ENCODE measurements around the gene TBRG1.

DNA sequence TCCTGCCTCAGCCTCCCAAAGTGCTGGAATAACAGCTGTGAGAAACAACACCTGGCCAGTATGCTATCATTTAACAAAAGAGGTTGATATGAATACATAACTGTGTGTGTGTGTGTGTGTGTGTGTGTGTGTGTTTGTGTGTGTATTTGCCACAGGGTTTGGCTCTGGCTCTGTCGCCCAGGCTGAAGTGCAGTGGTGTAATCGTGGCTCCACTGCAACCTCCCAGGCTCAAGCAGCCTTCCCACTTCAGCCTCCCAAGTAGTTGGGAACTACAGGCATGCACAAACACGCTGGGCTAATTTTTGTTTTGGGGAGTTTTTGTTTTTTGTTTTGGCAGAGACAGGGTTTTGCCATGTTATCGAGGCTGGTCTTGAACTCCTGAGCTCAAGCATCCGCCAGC is 55.8 kb downstream of the TBRG1 start:
- TF ChIP-seq ZNF274 (IDR thresholded peaks at IDR 0.05; ENCODE audit: low read depth, low read length) (no peak), YY1 (IDR thresholded peaks at IDR 0.05; ENCODE audit: insufficient read depth, insufficient read length) (no peak), SUZ12 (IDR thresholded peaks at IDR 0.05; ENCODE audit: extremely low read depth, insufficient read depth, insufficient read length) (no peak)

Data from NT2/D1 (cell line).